MCF 10A (cell line): ENCODE data around the gene POGLUT3. TPM values are rescaled to one million over a fixed set of nuclear protein-coding genes. Genes with fewer than 3 reads are reported as not detected.

ENCODE experiments used
- BruUV-seq: library from RNA; stranded (reverse); fragments of 400-500 nt; replicated peaks from 2 replicates; lab custom pipeline; 2021; lab: Mats Ljungman, UMichigan
- CTCF ChIA-PET: fragments of 300-600 bp; sonication (Branson Sonifier 250); formaldehyde crosslinking; extraction: SDS; loops from one replicate; lab custom pipeline; 2021; ENCODE audit warnings: antibody characterized with exemption, inconsistent platforms; lab: Yijun Ruan, JAX
- POLR2A ChIA-PET: fragments of 300-600, 350-650 bp; sonication (Branson Sonifier 250); formaldehyde crosslinking; extraction: SDS; loops from one replicate; lab custom pipeline; 2020; ENCODE audit warnings: antibody characterized with exemption, inconsistent platforms; lab: Yijun Ruan, JAX
- DNase-seq: peaks from one replicate; pipeline ENCODE4 v3.0.0-alpha.2; 2018; ENCODE audit not compliant: unreplicated experiment
- H3K27ac Mint-ChIP-seq: one replicate; pipeline ENCODE4 v1.8.0; 2022; ENCODE audit warnings: mild to moderate bottlenecking, low read depth, mixed read lengths; ENCODE audit not compliant: unreplicated experiment
- H3K27me3 Mint-ChIP-seq: one replicate; pipeline ENCODE4 v1.8.0; 2022; ENCODE audit warnings: mixed read lengths; ENCODE audit not compliant: insufficient read depth, unreplicated experiment
- H3K36me3 Mint-ChIP-seq: one replicate; pipeline ENCODE4 v1.8.0; 2022; ENCODE audit warnings: mild to moderate bottlenecking, moderate library complexity, mixed read lengths; ENCODE audit not compliant: insufficient read depth, unreplicated experiment
- H3K4me1 Mint-ChIP-seq: one replicate; pipeline ENCODE4 v1.8.0; 2022; ENCODE audit warnings: mixed read lengths; ENCODE audit not compliant: insufficient read depth, unreplicated experiment
- H3K4me3 Mint-ChIP-seq: one replicate; pipeline ENCODE4 v1.8.0; 2022; ENCODE audit warnings: mild to moderate bottlenecking, moderate library complexity, mixed read lengths; ENCODE audit not compliant: unreplicated experiment
- H3K9me3 Mint-ChIP-seq: one replicate; pipeline ENCODE4 v1.8.0; 2022; ENCODE audit warnings: mixed read lengths; ENCODE audit not compliant: unreplicated experiment
- intact Hi-C: fragments of 100-400 bp; cut with micrococcal nuclease; formaldehyde crosslinking; loops from 2 replicates; pipeline ENCODE4 v1.14.1; 2022
- total RNA-seq: library from RNA; stranded (reverse); gene quantifications from 2 replicates; pipeline ENCODE4 v1.2.3, GENCODE V29; 2022
- TF ChIP-seq, protein P1 (sequence below): fragments of 200-600 bp; IDR thresholded peaks from one replicate; pipeline ENCODE4 v1.8.0; 2022; ENCODE audit warnings: antibody characterized with exemption, mild to moderate bottlenecking; ENCODE audit not compliant: unreplicated experiment

The POGLUT3 gene
- total RNA-seq, 1 experiment from 2014 or later, result 1.1 TPM

- POLR2A ChIA-PET, result interaction anchor here (1.0 kb wide), 1 partner anchor 8 kb away, joined by 6 read pairs; no protein-coding TSS in a partner anchor
- DNase-seq, result no peak
- CTCF ChIA-PET, result no interaction called here
- H3K4me1 Mint-ChIP-seq, result no peaks in the 10 kb centered on the region
- BruUV-seq, result no TSS peak
- no peaks in the 10 kb centered on the region for H3K9me3 Mint-ChIP-seq
- H3K27me3 Mint-ChIP-seq, result no peaks in the 10 kb centered on the region
- no peak overlapping the region for H3K4me3 Mint-ChIP-seq
- no peak overlapping the region for H3K27ac Mint-ChIP-seq
- intact Hi-C loops, result no loop called here
- H3K36me3 Mint-ChIP-seq, result no peaks in the 10 kb centered on the region
- TF ChIP-seq, protein P1, sequence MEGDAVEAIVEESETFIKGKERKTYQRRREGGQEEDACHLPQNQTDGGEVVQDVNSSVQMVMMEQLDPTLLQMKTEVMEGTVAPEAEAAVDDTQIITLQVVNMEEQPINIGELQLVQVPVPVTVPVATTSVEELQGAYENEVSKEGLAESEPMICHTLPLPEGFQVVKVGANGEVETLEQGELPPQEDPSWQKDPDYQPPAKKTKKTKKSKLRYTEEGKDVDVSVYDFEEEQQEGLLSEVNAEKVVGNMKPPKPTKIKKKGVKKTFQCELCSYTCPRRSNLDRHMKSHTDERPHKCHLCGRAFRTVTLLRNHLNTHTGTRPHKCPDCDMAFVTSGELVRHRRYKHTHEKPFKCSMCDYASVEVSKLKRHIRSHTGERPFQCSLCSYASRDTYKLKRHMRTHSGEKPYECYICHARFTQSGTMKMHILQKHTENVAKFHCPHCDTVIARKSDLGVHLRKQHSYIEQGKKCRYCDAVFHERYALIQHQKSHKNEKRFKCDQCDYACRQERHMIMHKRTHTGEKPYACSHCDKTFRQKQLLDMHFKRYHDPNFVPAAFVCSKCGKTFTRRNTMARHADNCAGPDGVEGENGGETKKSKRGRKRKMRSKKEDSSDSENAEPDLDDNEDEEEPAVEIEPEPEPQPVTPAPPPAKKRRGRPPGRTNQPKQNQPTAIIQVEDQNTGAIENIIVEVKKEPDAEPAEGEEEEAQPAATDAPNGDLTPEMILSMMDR, result no peak
These were observed 23.3 kb downstream of the POGLUT3 start for GRCh38 chr11:108474664-108475463.

GRCh38 chr11:108472681-108473080 is 25.5 kb downstream of the POGLUT3 start:
- DNase-seq, result no peak
- no peak overlapping the region for H3K4me3 Mint-ChIP-seq
- intact Hi-C loops, result no loop called here
- H3K27ac Mint-ChIP-seq, result no peak overlapping the region
- TF ChIP-seq, protein P1, result no peak
- H3K36me3 Mint-ChIP-seq, result no peaks in the 10 kb centered on the region
- CTCF ChIA-PET, result interaction anchor here (0.6 kb wide), 1 partner anchor 168 kb away, joined by 8 read pairs; no protein-coding TSS in a partner anchor
- no peaks in the 10 kb centered on the region for H3K27me3 Mint-ChIP-seq
- POLR2A ChIA-PET, result no interaction called here
- BruUV-seq, result no TSS peak
- H3K9me3 Mint-ChIP-seq, result no peaks in the 10 kb centered on the region
- H3K4me1 Mint-ChIP-seq, result no peaks in the 10 kb centered on the region

- BruUV-seq, result no TSS peak
- H3K36me3 Mint-ChIP-seq, result no peaks in the 10 kb centered on the region
- H3K4me1 Mint-ChIP-seq, result peaks cover 11% of the 10 kb centered on the region
- intact Hi-C loops, result loop anchor here (5.0 kb wide), 1 partner anchor 179 kb away; no protein-coding TSS in a partner anchor
- H3K27ac Mint-ChIP-seq, result no peak overlapping the region
- TF ChIP-seq, protein P1, result no peak
- H3K27me3 Mint-ChIP-seq, result no peaks in the 10 kb centered on the region
- POLR2A ChIA-PET, result interaction anchor here (0.8 kb wide), 1 partner anchor 178 kb away, joined by 3 read pairs; no protein-coding TSS in a partner anchor
- H3K9me3 Mint-ChIP-seq, result no peaks in the 10 kb centered on the region
- no peak for DNase-seq
- H3K4me3 Mint-ChIP-seq, result no peak overlapping the region
- CTCF ChIA-PET, result no interaction called here
These were observed 29.7 kb downstream of the POGLUT3 start for GRCh38 chr11:108468478-108468864.

GRCh38 chr11:108467091-108467823 is 30.9 kb downstream of the POGLUT3 start, which contains the start of gene C11orf65:
TSS of gene C11orf65 (minus strand) at chr11:108467529. CDS start at chr11:108461559, 5,970 bp downstream.
- CTCF ChIA-PET, result interaction anchor here (0.6 to 0.9 kb wide), 4 partner anchors 11 to 180 kb away, joined by 3 to 4 read pairs (median 4); no protein-coding TSS in a partner anchor

More at GRCh38 chr11:108467091-108467823, 30.9 kb downstream of the POGLUT3 start, which contains the start of gene C11orf65:
- DNase-seq, result peak; percentile 98
- peaks cover 11% of the 10 kb centered on the region for H3K4me1 Mint-ChIP-seq
- intact Hi-C loops, result loop anchor here (2.0 to 5.0 kb wide), 2 partner anchors 180 to 244 kb away; partner anchors contain the start of genes ATM and NPAT
- POLR2A ChIA-PET, result interaction anchor here (0.6 to 1.8 kb wide), 26 partner anchors 8 to 1624 kb away, joined by 3 to 11 read pairs (median 4); partner anchors contain the start of genes DDX10 and EXPH5
- no peaks in the 10 kb centered on the region for H3K36me3 Mint-ChIP-seq
- H3K27me3 Mint-ChIP-seq, result no peaks in the 10 kb centered on the region
- H3K9me3 Mint-ChIP-seq, result no peaks in the 10 kb centered on the region
- TF ChIP-seq, protein P1, result no peak
- BruUV-seq, result no TSS peak
- peak within 1 kb of the TSS; percentile 93 for H3K4me3 Mint-ChIP-seq
- peak within 1 kb of the TSS; percentile 100 for H3K27ac Mint-ChIP-seq
